HepG2 (cell line): ENCODE data around the gene ZNF648.

ENCODE experiments used
- TBP ChIP-seq: sonication (generic); formaldehyde crosslinking; IDR thresholded peaks from 2 replicates; pipeline ENCODE4 v1.5.0; 2020; ENCODE audit warnings: missing genetic modification reagents
- TP53 ChIP-seq: sonication (generic); formaldehyde crosslinking; conservative IDR thresholded peaks from 2 replicates; pipeline ENCODE4 v1.4.0; 2020; ENCODE audit warnings: missing genetic modification reagents
- ZNF10 ChIP-seq: sonication (generic); formaldehyde crosslinking; IDR thresholded peaks from 2 replicates; pipeline ENCODE4 v1.4.0; 2020; ENCODE audit warnings: mild to moderate bottlenecking, low read depth, missing genetic modification reagents, borderline replicate concordance
- ZNF784 ChIP-seq: sonication (generic); formaldehyde crosslinking; IDR thresholded peaks from 2 replicates; pipeline ENCODE4 v1.5.1; 2020; ENCODE audit warnings: missing genetic modification reagents, mild to moderate bottlenecking, borderline replicate concordance
- TF ChIP-seq, protein P1 (sequence below): sonication (generic); formaldehyde crosslinking; IDR thresholded peaks from 2 replicates; pipeline ENCODE4 v1.5.0; 2020; ENCODE audit warnings: mild to moderate bottlenecking, missing genetic modification reagents, moderate library complexity

DNA sequence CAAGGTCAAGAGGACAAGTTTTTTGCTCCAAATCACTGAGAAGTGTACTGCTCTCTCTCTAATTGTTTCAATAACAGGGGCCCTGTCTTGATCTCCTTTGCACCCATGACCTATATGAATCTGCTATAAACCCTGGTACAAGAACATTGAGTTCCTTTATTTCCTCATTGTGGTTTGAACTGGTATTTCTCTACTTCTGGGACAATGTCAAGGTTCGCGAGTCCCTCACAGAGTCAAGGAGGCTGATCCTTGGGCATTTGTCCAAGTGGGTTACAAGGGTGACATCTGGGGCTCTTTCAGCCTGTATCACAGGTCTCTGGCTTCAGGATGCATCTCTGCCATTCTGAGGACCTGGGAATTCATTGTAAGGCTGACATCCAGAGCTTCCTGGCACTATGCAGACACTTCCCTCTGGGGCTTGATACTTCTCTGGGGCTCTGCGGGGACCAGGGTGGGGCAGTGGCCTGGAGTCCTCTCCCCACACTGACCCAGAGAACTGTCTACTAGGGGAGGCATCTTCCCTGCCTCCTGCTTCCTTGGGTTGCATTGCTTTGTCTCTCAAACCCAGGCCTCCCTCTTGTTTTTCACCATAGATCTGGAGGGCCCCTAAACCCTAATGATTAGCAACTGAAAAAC lies 22.5 kb upstream of the ZNF648 start:
- TF ChIP-seq TP53 (CRISPR knock-in tag) (no peak), ZNF10 (CRISPR knock-in tag) (no peak), ZNF784 (no peak), TBP (CRISPR knock-in tag) (no peak)
- TF ChIP-seq, protein P1, sequence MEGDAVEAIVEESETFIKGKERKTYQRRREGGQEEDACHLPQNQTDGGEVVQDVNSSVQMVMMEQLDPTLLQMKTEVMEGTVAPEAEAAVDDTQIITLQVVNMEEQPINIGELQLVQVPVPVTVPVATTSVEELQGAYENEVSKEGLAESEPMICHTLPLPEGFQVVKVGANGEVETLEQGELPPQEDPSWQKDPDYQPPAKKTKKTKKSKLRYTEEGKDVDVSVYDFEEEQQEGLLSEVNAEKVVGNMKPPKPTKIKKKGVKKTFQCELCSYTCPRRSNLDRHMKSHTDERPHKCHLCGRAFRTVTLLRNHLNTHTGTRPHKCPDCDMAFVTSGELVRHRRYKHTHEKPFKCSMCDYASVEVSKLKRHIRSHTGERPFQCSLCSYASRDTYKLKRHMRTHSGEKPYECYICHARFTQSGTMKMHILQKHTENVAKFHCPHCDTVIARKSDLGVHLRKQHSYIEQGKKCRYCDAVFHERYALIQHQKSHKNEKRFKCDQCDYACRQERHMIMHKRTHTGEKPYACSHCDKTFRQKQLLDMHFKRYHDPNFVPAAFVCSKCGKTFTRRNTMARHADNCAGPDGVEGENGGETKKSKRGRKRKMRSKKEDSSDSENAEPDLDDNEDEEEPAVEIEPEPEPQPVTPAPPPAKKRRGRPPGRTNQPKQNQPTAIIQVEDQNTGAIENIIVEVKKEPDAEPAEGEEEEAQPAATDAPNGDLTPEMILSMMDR = no peak
